ENCODE data around the gene PLA2G2D. TPM values are rescaled to one million over a fixed set of nuclear protein-coding genes. Genes with fewer than 3 reads are reported as not detected.

Gene PLA2G2D
- total and polyA plus RNA-seq, 2 experiments from 2014 or later, result not detected

DNA sequence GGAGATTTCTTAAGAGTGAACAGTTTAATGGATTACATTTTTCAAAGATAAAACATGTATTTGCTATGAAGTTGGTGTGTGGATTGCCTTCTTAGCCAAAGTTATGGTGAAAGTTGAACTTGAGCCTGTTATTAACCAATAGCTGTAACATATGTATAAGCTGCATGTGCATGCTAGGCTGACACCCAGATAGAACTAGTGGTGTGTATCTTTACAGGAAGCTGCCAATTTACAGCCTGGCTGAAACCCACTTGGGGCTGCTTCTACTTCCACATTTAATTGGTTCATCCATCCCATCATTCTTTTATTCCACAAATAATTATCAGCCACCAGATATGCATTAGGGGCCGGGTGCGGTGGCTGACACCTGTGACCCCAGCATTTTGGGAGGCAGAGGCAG is 46.1 kb downstream of the PLA2G2D start:
- Histone ChIP-seq H3K9me2 (ENCODE audit: insufficient read depth) (no peaks in the 10 kb centered on the region), H3K4me2 (no peak overlapping the region), H3K79me2 (replicated peaks; ENCODE audit: insufficient read depth) (no peaks in the 10 kb centered on the region), H3F3A (replicated peaks; ENCODE audit: low read depth) (no peaks in the 10 kb centered on the region), H2AFZ (no peak overlapping the region), H3K27ac (ENCODE audit: low read depth) (no peak overlapping the region), H4K20me1 (replicated peaks; ENCODE audit: insufficient read depth) (no peaks in the 10 kb centered on the region), H3K36me3 (ENCODE audit: insufficient read depth) (no peaks in the 10 kb centered on the region; the same call in 1 of the 2 replicates), H3K27me3 (ENCODE audit: insufficient read depth) (no peaks in the 10 kb centered on the region), H3K4me3 (no peak overlapping the region), H3K4me1 (ENCODE audit: insufficient read depth) (no peaks in the 10 kb centered on the region)
- ATAC-seq, result no peak
- Mint-ChIP-seq H3K36me3 (ENCODE audit: low read depth) (no peaks in the 10 kb centered on the region; the same call in 2 of the 3 replicates), H3K27ac (no peak overlapping the region), H3K9me3 (no peaks in the 10 kb centered on the region), H3K4me3 (no peak overlapping the region), H3K4me1 (peaks cover 3% of the 10 kb centered on the region; the same call in 1 of the 3 replicates), H3K27me3 (ENCODE audit: insufficient read depth, low read depth, poor library complexity) (peaks cover 8% of the 10 kb centered on the region)
- no peak for TF ChIP-seq CREB1 (CRISPR knock-in tag; IDR thresholded peaks at IDR 0.05; ENCODE audit: low read depth)
- no peak for TF ChIP-seq ZNF331 (CRISPR knock-in tag; IDR thresholded peaks at IDR 0.05; ENCODE audit: low read depth)
- TF ChIP-seq, protein P1, sequence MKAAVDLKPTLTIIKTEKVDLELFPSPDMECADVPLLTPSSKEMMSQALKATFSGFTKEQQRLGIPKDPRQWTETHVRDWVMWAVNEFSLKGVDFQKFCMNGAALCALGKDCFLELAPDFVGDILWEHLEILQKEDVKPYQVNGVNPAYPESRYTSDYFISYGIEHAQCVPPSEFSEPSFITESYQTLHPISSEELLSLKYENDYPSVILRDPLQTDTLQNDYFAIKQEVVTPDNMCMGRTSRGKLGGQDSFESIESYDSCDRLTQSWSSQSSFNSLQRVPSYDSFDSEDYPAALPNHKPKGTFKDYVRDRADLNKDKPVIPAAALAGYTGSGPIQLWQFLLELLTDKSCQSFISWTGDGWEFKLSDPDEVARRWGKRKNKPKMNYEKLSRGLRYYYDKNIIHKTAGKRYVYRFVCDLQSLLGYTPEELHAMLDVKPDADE (IDR thresholded peaks at IDR 0.05), result no peak
- TF ChIP-seq, protein P2, sequence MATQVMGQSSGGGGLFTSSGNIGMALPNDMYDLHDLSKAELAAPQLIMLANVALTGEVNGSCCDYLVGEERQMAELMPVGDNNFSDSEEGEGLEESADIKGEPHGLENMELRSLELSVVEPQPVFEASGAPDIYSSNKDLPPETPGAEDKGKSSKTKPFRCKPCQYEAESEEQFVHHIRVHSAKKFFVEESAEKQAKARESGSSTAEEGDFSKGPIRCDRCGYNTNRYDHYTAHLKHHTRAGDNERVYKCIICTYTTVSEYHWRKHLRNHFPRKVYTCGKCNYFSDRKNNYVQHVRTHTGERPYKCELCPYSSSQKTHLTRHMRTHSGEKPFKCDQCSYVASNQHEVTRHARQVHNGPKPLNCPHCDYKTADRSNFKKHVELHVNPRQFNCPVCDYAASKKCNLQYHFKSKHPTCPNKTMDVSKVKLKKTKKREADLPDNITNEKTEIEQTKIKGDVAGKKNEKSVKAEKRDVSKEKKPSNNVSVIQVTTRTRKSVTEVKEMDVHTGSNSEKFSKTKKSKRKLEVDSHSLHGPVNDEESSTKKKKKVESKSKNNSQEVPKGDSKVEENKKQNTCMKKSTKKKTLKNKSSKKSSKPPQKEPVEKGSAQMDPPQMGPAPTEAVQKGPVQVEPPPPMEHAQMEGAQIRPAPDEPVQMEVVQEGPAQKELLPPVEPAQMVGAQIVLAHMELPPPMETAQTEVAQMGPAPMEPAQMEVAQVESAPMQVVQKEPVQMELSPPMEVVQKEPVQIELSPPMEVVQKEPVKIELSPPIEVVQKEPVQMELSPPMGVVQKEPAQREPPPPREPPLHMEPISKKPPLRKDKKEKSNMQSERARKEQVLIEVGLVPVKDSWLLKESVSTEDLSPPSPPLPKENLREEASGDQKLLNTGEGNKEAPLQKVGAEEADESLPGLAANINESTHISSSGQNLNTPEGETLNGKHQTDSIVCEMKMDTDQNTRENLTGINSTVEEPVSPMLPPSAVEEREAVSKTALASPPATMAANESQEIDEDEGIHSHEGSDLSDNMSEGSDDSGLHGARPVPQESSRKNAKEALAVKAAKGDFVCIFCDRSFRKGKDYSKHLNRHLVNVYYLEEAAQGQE (IDR thresholded peaks at IDR 0.05; ENCODE audit: unreplicated experiment), result no peak
- no peak for TF ChIP-seq NANOG (IDR thresholded peaks at IDR 0.05; ENCODE audit: borderline replicate concordance)
- TF ChIP-seq JUNB (IDR thresholded peaks at IDR 0.05; ENCODE audit: unreplicated experiment), result no peak
- TF ChIP-seq EZH2phosphoT487 (IDR thresholded peaks at IDR 0.05; ENCODE audit: unreplicated experiment), result no peak
- TF ChIP-seq, protein P3, sequence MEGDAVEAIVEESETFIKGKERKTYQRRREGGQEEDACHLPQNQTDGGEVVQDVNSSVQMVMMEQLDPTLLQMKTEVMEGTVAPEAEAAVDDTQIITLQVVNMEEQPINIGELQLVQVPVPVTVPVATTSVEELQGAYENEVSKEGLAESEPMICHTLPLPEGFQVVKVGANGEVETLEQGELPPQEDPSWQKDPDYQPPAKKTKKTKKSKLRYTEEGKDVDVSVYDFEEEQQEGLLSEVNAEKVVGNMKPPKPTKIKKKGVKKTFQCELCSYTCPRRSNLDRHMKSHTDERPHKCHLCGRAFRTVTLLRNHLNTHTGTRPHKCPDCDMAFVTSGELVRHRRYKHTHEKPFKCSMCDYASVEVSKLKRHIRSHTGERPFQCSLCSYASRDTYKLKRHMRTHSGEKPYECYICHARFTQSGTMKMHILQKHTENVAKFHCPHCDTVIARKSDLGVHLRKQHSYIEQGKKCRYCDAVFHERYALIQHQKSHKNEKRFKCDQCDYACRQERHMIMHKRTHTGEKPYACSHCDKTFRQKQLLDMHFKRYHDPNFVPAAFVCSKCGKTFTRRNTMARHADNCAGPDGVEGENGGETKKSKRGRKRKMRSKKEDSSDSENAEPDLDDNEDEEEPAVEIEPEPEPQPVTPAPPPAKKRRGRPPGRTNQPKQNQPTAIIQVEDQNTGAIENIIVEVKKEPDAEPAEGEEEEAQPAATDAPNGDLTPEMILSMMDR (conservative IDR thresholded peaks at IDR 0.05; ENCODE audit: low read depth in 2 of 2), result no peak
- TF ChIP-seq ZNF114 (CRISPR knock-in tag; IDR thresholded peaks at IDR 0.05), result no peak
- no peak for TF ChIP-seq POLR2AphosphoS5 (IDR thresholded peaks at IDR 0.05; ENCODE audit: low read depth)
- TF ChIP-seq STAT1 (IDR thresholded peaks at IDR 0.05; ENCODE audit: unreplicated experiment), result no peak
- no peak for TF ChIP-seq EZH2 (IDR thresholded peaks at IDR 0.05; ENCODE audit: low read depth, unreplicated experiment)
- TF ChIP-seq, protein P4, sequence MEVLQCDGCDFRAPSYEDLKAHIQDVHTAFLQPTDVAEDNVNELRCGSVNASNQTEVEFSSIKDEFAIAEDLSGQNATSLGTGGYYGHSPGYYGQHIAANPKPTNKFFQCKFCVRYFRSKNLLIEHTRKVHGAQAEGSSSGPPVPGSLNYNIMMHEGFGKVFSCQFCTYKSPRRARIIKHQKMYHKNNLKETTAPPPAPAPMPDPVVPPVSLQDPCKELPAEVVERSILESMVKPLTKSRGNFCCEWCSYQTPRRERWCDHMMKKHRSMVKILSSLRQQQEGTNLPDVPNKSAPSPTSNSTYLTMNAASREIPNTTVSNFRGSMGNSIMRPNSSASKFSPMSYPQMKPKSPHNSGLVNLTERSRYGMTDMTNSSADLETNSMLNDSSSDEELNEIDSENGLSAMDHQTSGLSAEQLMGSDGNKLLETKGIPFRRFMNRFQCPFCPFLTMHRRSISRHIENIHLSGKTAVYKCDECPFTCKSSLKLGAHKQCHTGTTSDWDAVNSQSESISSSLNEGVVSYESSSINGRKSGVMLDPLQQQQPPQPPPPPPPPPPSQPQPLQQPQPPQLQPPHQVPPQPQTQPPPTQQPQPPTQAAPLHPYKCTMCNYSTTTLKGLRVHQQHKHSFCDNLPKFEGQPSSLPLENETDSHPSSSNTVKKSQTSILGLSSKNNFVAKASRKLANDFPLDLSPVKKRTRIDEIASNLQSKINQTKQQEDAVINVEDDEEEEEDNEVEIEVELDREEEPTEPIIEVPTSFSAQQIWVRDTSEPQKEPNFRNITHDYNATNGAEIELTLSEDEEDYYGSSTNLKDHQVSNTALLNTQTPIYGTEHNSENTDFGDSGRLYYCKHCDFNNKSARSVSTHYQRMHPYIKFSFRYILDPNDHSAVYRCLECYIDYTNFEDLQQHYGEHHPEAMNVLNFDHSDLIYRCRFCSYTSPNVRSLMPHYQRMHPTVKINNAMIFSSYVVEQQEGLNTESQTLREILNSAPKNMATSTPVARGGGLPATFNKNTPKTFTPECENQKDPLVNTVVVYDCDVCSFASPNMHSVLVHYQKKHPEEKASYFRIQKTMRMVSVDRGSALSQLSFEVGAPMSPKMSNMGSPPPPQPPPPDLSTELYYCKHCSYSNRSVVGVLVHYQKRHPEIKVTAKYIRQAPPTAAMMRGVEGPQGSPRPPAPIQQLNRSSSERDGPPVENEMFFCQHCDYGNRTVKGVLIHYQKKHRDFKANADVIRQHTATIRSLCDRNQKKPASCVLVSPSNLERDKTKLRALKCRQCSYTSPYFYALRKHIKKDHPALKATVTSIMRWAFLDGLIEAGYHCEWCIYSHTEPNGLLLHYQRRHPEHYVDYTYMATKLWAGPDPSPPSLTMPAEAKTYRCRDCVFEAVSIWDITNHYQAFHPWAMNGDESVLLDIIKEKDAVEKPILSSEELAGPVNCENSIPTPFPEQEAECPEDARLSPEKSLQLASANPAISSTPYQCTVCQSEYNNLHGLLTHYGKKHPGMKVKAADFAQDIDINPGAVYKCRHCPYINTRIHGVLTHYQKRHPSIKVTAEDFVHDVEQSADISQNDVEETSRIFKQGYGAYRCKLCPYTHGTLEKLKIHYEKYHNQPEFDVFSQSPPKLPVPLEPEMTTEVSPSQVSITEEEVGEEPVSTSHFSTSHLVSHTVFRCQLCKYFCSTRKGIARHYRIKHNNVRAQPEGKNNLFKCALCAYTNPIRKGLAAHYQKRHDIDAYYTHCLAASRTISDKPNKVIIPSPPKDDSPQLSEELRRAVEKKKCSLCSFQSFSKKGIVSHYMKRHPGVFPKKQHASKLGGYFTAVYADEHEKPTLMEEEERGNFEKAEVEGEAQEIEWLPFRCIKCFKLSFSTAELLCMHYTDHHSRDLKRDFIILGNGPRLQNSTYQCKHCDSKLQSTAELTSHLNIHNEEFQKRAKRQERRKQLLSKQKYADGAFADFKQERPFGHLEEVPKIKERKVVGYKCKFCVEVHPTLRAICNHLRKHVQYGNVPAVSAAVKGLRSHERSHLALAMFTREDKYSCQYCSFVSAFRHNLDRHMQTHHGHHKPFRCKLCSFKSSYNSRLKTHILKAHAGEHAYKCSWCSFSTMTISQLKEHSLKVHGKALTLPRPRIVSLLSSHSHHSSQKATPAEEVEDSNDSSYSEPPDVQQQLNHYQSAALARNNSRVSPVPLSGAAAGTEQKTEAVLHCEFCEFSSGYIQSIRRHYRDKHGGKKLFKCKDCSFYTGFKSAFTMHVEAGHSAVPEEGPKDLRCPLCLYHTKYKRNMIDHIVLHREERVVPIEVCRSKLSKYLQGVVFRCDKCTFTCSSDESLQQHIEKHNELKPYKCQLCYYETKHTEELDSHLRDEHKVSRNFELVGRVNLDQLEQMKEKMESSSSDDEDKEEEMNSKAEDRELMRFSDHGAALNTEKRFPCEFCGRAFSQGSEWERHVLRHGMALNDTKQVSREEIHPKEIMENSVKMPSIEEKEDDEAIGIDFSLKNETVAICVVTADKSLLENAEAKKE (CRISPR knock-in tag; IDR thresholded peaks at IDR 0.05), result no peak
- no peak for DNase-seq (ENCODE audit: low spot score)

Measured in GM23338 (cell line).